GM19324 (cell line): ENCODE results near the gene PSAT1.

Experiments used
- ATAC-seq: cut with Tn5 transposase; IDR thresholded peaks from one replicate; pipeline ENCODE4 v1.9.1; 2021; ENCODE audit warnings: mild to moderate bottlenecking, moderate library complexity; ENCODE audit not compliant: unreplicated experiment, low FRiP score

Gene PSAT1

GRCh38 chr9:78358329-78359051 is 61.6 kb downstream of the PSAT1 start:
- no peak for ATAC-seq

- ATAC-seq, result no peak
These were observed 66.3 kb downstream of the PSAT1 start for GRCh38 chr9:78363221-78363620.

GRCh38 chr9:78365748-78366697 is 69.1 kb downstream of the PSAT1 start:
- ATAC-seq, result no peak

- ATAC-seq, result no peak
These were observed 69.9 kb downstream of the PSAT1 start for GRCh38 chr9:78366827-78367226.

- ATAC-seq, result no peak
These were observed 71.3 kb downstream of the PSAT1 start for GRCh38 chr9:78368236-78368635.

- no peak for ATAC-seq
These were observed 72.8 kb downstream of the PSAT1 start for GRCh38 chr9:78369639-78370219.

GRCh38 chr9:78370991-78371390 is 74.1 kb downstream of the PSAT1 start:
- no peak for ATAC-seq

- ATAC-seq, result no peak
These were observed 75.1 kb downstream of the PSAT1 start for GRCh38 chr9:78371981-78372380.
